Liver (tissue), 3 donors: ENCODE measurements around the gene C3orf70.
"Not testable (repeated sequence)": the region's sequence is repeated elsewhere in the genome, so short reads cannot be mapped to it uniquely, and the experiment has no call there.

Experiments
- ATF3 ChIP-seq: IDR thresholded peaks from 2 replicates; pipeline ENCODE4 v1.6.1; 2016; ENCODE audit warnings: antibody characterized with exemption
- CTCF ChIP-seq: fragments of 150-350 bp; IDR thresholded peaks from 2 replicates; pipeline ENCODE4 v1.5.1; 2017; ENCODE audit warnings: improper control_type of control experiment, low read depth, low read length; ENCODE audit not compliant: missing input control
- EGR1 ChIP-seq, 2 donors: IDR thresholded peaks; 2 replicates each; pipeline ENCODE4 v1.6.1; 2016 to 2018; ENCODE audit warnings: antibody characterized with exemption in 2 of 2, low read depth in 2 of 2
- GABPA ChIP-seq, 2 donors: IDR thresholded peaks in 1 of 2; conservative IDR thresholded peaks in 1 of 2; 2 replicates each; pipeline ENCODE4 v1.6.1; 2016; ENCODE audit warnings: antibody characterized with exemption in 2 of 2, mild to moderate bottlenecking in 1 of 2, moderate library complexity in 1 of 2
- MAX ChIP-seq: IDR thresholded peaks from 2 replicates; pipeline ENCODE4 v1.6.1; 2016; ENCODE audit warnings: antibody characterized with exemption
- RAD21 ChIP-seq, 2 donors: IDR thresholded peaks; 2 replicates each; pipeline ENCODE4 v1.6.1; 2016; ENCODE audit warnings: antibody characterized with exemption in 2 of 2, mild to moderate bottlenecking in 2 of 2
- REST ChIP-seq: IDR thresholded peaks from 2 replicates; pipeline ENCODE4 v1.6.1; 2016; ENCODE audit warnings: antibody characterized with exemption, mild to moderate bottlenecking
- donor health status: healthy.
- donor health status: healthy.

GRCh38 chr3:185109012-185109411 is 43.8 kb downstream of the C3orf70 start:
- not testable (repeated sequence) for TF ChIP-seq CTCF; RAD21 (IDR thresholded peaks at IDR 0.05); REST; MAX; GABPA (IDR thresholded peaks at IDR 0.05 in 1 of 2, conservative IDR thresholded peaks at IDR 0.05 in 1 of 2); EGR1 (IDR thresholded peaks at IDR 0.05; ENCODE audit: low read depth in 2 of 2); ATF3
